Uterus (tissue), 4 donors: ENCODE measurements around the gene MYH10. TPM values are rescaled to one million over a fixed set of nuclear protein-coding genes. Genes with fewer than 3 reads are reported as not detected.

Experiments used
- DNase-seq, 2 donors: peaks; one replicate each; pipeline ENCODE4 v3.0.0-alpha.2; 2019 to 2020
- H3K27ac ChIP-seq, 2 donors: fragments of 200-600 bp; sonication (generic); 1 replicate in 1 of 2; 2 replicates in 1 of 2; pipeline ENCODE4 v1.5.1; 2016 to 2018
- H3K27me3 ChIP-seq, 2 donors: fragments of 200-600 bp; sonication (generic); one replicate each; pipeline ENCODE4 v1.5.1; 2018 to 2019; ENCODE audit warnings: control low read depth in 1 of 2
- H3K36me3 ChIP-seq, 2 donors: fragments of 200-600 bp; sonication (generic); one replicate each; pipeline ENCODE4 v1.5.1; 2019; ENCODE audit warnings: control low read depth in 1 of 2
- H3K4me1 ChIP-seq, 2 donors: fragments of 200-600 bp; sonication (generic); one replicate each; pipeline ENCODE4 v1.5.1; 2018 to 2019; ENCODE audit warnings: control low read depth in 1 of 2
- H3K4me3 ChIP-seq, 2 donors: fragments of 200-600 bp; sonication (generic); 1 replicate in 1 of 2; 2 replicates in 1 of 2; pipeline ENCODE4 v1.5.1; 2018 to 2019; ENCODE audit warnings: mild to moderate bottlenecking in 1 of 2
- H3K9me3 ChIP-seq, 2 donors: fragments of 200-600 bp; sonication (generic); one replicate each; pipeline ENCODE4 v1.5.1; 2019; ENCODE audit warnings: control low read depth in 1 of 2
- CTCF ChIP-seq, 4 experiments: fragments of 200-600 bp in 2 of 4; fragments of 450-650 bp in 2 of 4; sonication (generic) in 2 of 4; IDR thresholded peaks; one replicate each; pipeline ENCODE4 v1.5.1; 2016 to 2019; ENCODE audit warnings: antibody characterized with exemption in 4 of 4, mild to moderate bottlenecking in 2 of 4, moderate library complexity in 1 of 4
- POLR2A ChIP-seq, 2 donors: fragments of 450-650 bp; IDR thresholded peaks; one replicate each; pipeline ENCODE4 v1.6.1; 2016; ENCODE audit warnings: antibody characterized with exemption in 2 of 2, mild to moderate bottlenecking in 1 of 2, moderate library complexity in 1 of 2
- intact Hi-C: fragments of 100-400 bp; cut with DNase I; formaldehyde crosslinking; loops from one replicate; pipeline ENCODE4 v1.15.1; 2023; ENCODE audit warnings: low total_unique reads
- total RNA-seq, 4 donors: library from RNA; depleted of rRNA in 3 of 4; stranded (reverse); fragments of >200 nt in 3 of 4; gene quantifications; one replicate each; pipeline versions ENCODE4 v1.1.0 to v1.2.4, GENCODE V29; 2014 to 2023
- donor health status: DM: yes; HTN: yes; CAD: no.

MYH10 gene
- total RNA-seq, 4 donors from 2014 or later = 39.1 to 229 (median 65.0) TPM

- TF ChIP-seq POLR2A (IDR thresholded peaks at IDR 0.05) (no peak), CTCF (IDR thresholded peaks at IDR 0.05) (no peak)
These were observed 11.2 kb downstream of the MYH10 start for GRCh38 chr17:8619294-8619693.

GRCh38 chr17:8618825-8619224 lies 11.7 kb downstream of the MYH10 start:
- Histone ChIP-seq H3K9me3 (no peaks in the 10 kb centered on the region), H3K27ac (no peak overlapping the region), H3K4me3 (no peak overlapping the region), H3K27me3 (no peaks in the 10 kb centered on the region), H3K36me3 (no peaks in the 10 kb centered on the region), H3K4me1 (no peaks in the 10 kb centered on the region)
- intact Hi-C loops = no loop called here
- DNase-seq = no peak
- TF ChIP-seq CTCF (IDR thresholded peaks at IDR 0.05) (no peak), POLR2A (IDR thresholded peaks at IDR 0.05) (no peak)

More at GRCh38 chr17:8619294-8619693, 11.2 kb downstream of the MYH10 start:
- no peaks in the 10 kb centered on the region for H3K36me3 ChIP-seq
- no peak overlapping the region for H3K4me3 ChIP-seq
- no peaks in the 10 kb centered on the region for H3K27me3 ChIP-seq
- H3K27ac ChIP-seq = no peak overlapping the region
- no peaks in the 10 kb centered on the region for H3K4me1 ChIP-seq
- DNase-seq = no peak
- no peaks in the 10 kb centered on the region for H3K9me3 ChIP-seq
- intact Hi-C loops = no loop called here

- Histone ChIP-seq H3K9me3 (no peaks in the 10 kb centered on the region), H3K4me3 (no peak overlapping the region), H3K27me3 (no peaks in the 10 kb centered on the region), H3K36me3 (no peaks in the 10 kb centered on the region), H3K27ac (no peak overlapping the region), H3K4me1 (no peaks in the 10 kb centered on the region)
- TF ChIP-seq CTCF (IDR thresholded peaks at IDR 0.05) (no peak), POLR2A (IDR thresholded peaks at IDR 0.05) (no peak)
- DNase-seq = no peak
- intact Hi-C loops = no loop called here
These were observed 15.5 kb downstream of the MYH10 start for GRCh38 chr17:8614988-8615387.

- intact Hi-C loops = no loop called here
- TF ChIP-seq CTCF (IDR thresholded peaks at IDR 0.05) = no peak
- TF ChIP-seq POLR2A (IDR thresholded peaks at IDR 0.05) = no peak
- Histone ChIP-seq H3K36me3 (no peaks in the 10 kb centered on the region), H3K4me1 (no peaks in the 10 kb centered on the region), H3K27me3 (no peaks in the 10 kb centered on the region), H3K4me3 (no peak overlapping the region), H3K9me3 (no peaks in the 10 kb centered on the region), H3K27ac (peak overlapping the region; percentile 11 to 32)
- DNase-seq = no peak
These were observed 18.8 kb downstream of the MYH10 start for GRCh38 chr17:8611619-8612298.

- peak overlapping the region; percentile 11 to 32 for H3K27ac ChIP-seq
- no peak overlapping the region for H3K4me3 ChIP-seq
- H3K27me3 ChIP-seq = no peaks in the 10 kb centered on the region
- H3K9me3 ChIP-seq = no peaks in the 10 kb centered on the region
- TF ChIP-seq CTCF (IDR thresholded peaks at IDR 0.05) (no peak), POLR2A (IDR thresholded peaks at IDR 0.05) (no peak)
- H3K4me1 ChIP-seq = no peaks in the 10 kb centered on the region
- intact Hi-C loops = no loop called here
- no peaks in the 10 kb centered on the region for H3K36me3 ChIP-seq
- DNase-seq = no peak
These were observed 19.4 kb downstream of the MYH10 start for GRCh38 chr17:8611137-8611536.
